ENCODE data around the gene TRAF2.
"Not testable (repeated sequence)": the region's sequence is repeated elsewhere in the genome, so short reads cannot be mapped to it uniquely, and the experiment has no call there.

The TRAF2 gene

GRCh38 chr9:136883670-136884069, 2.6 kb upstream of the TRAF2 start:
- DNase-seq, result not testable (repeated sequence)

- DNase-seq, result no peak
Measured at GRCh38 chr9:136886610-136887597, 588 bp downstream of the TRAF2 start.

GRCh38 chr9:136888454-136888853, 2.1 kb downstream of the TRAF2 start:
- no peak for DNase-seq

- no peak for DNase-seq
Measured at GRCh38 chr9:136889858-136890257, 3.5 kb downstream of the TRAF2 start.

- no peak for DNase-seq
Measured at GRCh38 chr9:136890661-136891060, 4.3 kb downstream of the TRAF2 start.

- DNase-seq, result no peak
Measured at GRCh38 chr9:136896027-136896426, 9.7 kb downstream of the TRAF2 start.

- DNase-seq, result no peak
Measured at GRCh38 chr9:136898483-136899100, 12.3 kb downstream of the TRAF2 start.

- DNase-seq, result no peak
Measured at GRCh38 chr9:136899196-136899595, 12.9 kb downstream of the TRAF2 start.

- no peak for DNase-seq
Measured at GRCh38 chr9:136900556-136900955, 14.2 kb downstream of the TRAF2 start.

- no peak for DNase-seq
Measured at GRCh38 chr9:136900988-136901515, 14.7 kb downstream of the TRAF2 start.

- no peak for DNase-seq
Measured at GRCh38 chr9:136901516-136902258, 15.4 kb downstream of the TRAF2 start.

- no peak for DNase-seq
Measured at GRCh38 chr9:136902259-136902821, 16.0 kb downstream of the TRAF2 start.

GRCh38 chr9:136903041-136903554, 16.8 kb downstream of the TRAF2 start:
- no peak for DNase-seq

GRCh38 chr9:136906266-136906665, 19.9 kb downstream of the TRAF2 start:
- no peak for DNase-seq

- no peak for DNase-seq
Measured at GRCh38 chr9:136907011-136907914, 20.9 kb downstream of the TRAF2 start.

GRCh38 chr9:136910197-136910900, 24.0 kb downstream of the TRAF2 start:
- DNase-seq, result no peak

GRCh38 chr9:136910901-136911245, 24.6 kb downstream of the TRAF2 start:
- DNase-seq, result no peak

- DNase-seq, result no peak
Measured at GRCh38 chr9:136913701-136914438, 27.6 kb downstream of the TRAF2 start.

- no peak for DNase-seq
Measured at GRCh38 chr9:136915632-136916329, 29.5 kb downstream of the TRAF2 start.

All from NCI-H2081 treated with DMSO at 0.1 percent for 48 hours (cell line).